ENCODE results near the gene FAM219A. TPM values are rescaled to one million over a fixed set of nuclear protein-coding genes. Genes with fewer than 3 reads are reported as not detected.

Gene FAM219A
- total RNA-seq, 1 donor from 2014 or later: 16.9 TPM

GRCh38 chr9:34493972-34494535, 35.7 kb upstream of the FAM219A start:
- TF ChIP-seq CTCF (IDR thresholded peaks at IDR 0.05): no peak
- H3K4me1 Mint-ChIP-seq: no peaks in the 10 kb centered on the region
- intact Hi-C loops (cut with micrococcal nuclease): no loop called here
- ATAC-seq (ENCODE audit: low read depth) (no peak), DNase-seq (no peak)
- POLR2A ChIA-PET: no interaction called here
- CTCF ChIA-PET: no interaction called here
- H3K4me3 Mint-ChIP-seq: no peak overlapping the region
- H3K9me3 Mint-ChIP-seq: peaks cover 2% of the 10 kb centered on the region
- no peaks in the 10 kb centered on the region for H3K36me3 Mint-ChIP-seq (ENCODE audit: low read depth)
- no peak overlapping the region for H3K27ac Mint-ChIP-seq
- H3K27me3 Mint-ChIP-seq: peaks cover 22% of the 10 kb centered on the region

GRCh38 chr9:34492051-34492450, 33.7 kb upstream of the FAM219A start:
- no peak for ATAC-seq (ENCODE audit: low read depth)
- no peak for TF ChIP-seq CTCF (IDR thresholded peaks at IDR 0.05)
- intact Hi-C loops (cut with micrococcal nuclease): no loop called here
- no peaks in the 10 kb centered on the region for H3K4me1 Mint-ChIP-seq
- no peak for DNase-seq
- POLR2A ChIA-PET: no interaction called here
- CTCF ChIA-PET: interaction anchor here (1.1 kb wide), 1 partner anchor 10 kb away, joined by 4 read pairs; no protein-coding TSS in a partner anchor
- no peak overlapping the region for H3K27ac Mint-ChIP-seq
- H3K27me3 Mint-ChIP-seq: peaks cover 26% of the 10 kb centered on the region
- H3K9me3 Mint-ChIP-seq: peaks cover 2% of the 10 kb centered on the region
- no peak overlapping the region for H3K4me3 Mint-ChIP-seq
- no peaks in the 10 kb centered on the region for H3K36me3 Mint-ChIP-seq (ENCODE audit: low read depth)

GRCh38 chr9:34491596-34491995, 33.2 kb upstream of the FAM219A start:
- Mint-ChIP-seq H3K36me3 (ENCODE audit: low read depth) (no peaks in the 10 kb centered on the region), H3K4me1 (no peaks in the 10 kb centered on the region), H3K27ac (no peak overlapping the region), H3K4me3 (no peak overlapping the region), H3K9me3 (peaks cover 2% of the 10 kb centered on the region), H3K27me3 (peaks cover 28% of the 10 kb centered on the region)
- CTCF ChIA-PET: no interaction called here
- POLR2A ChIA-PET: no interaction called here
- ATAC-seq (ENCODE audit: low read depth): no peak
- intact Hi-C loops (cut with micrococcal nuclease): no loop called here
- no peak for TF ChIP-seq CTCF (IDR thresholded peaks at IDR 0.05)
- DNase-seq: no peak

GRCh38 chr9:34490760-34491159, 32.4 kb upstream of the FAM219A start:
- intact Hi-C loops (cut with micrococcal nuclease): no loop called here
- no peak for TF ChIP-seq CTCF (IDR thresholded peaks at IDR 0.05)
- no peak overlapping the region for H3K4me3 Mint-ChIP-seq
- no peaks in the 10 kb centered on the region for H3K36me3 Mint-ChIP-seq (ENCODE audit: low read depth)
- ATAC-seq (ENCODE audit: low read depth) (no peak), DNase-seq (no peak)
- H3K4me1 Mint-ChIP-seq: no peaks in the 10 kb centered on the region
- peaks cover 29% of the 10 kb centered on the region for H3K27me3 Mint-ChIP-seq
- ChIA-PET POLR2A (no interaction called here), CTCF (interaction anchor here (1.1 to 1.6 kb wide), 2 partner anchors 87 to 113 kb away, joined by 3 read pairs; no protein-coding TSS in a partner anchor)
- no peak overlapping the region for H3K27ac Mint-ChIP-seq
- peaks cover 2% of the 10 kb centered on the region for H3K9me3 Mint-ChIP-seq

GRCh38 chr9:34490360-34490759, 32.0 kb upstream of the FAM219A start:
- TF ChIP-seq CTCF (IDR thresholded peaks at IDR 0.05): no peak
- H3K36me3 Mint-ChIP-seq (ENCODE audit: low read depth): no peaks in the 10 kb centered on the region
- ChIA-PET POLR2A (no interaction called here), CTCF (interaction anchor here (1.1 to 1.6 kb wide), 2 partner anchors 86 to 113 kb away, joined by 3 read pairs; no protein-coding TSS in a partner anchor)
- H3K4me3 Mint-ChIP-seq: no peak overlapping the region
- H3K4me1 Mint-ChIP-seq: no peaks in the 10 kb centered on the region
- ATAC-seq (ENCODE audit: low read depth) (no peak), DNase-seq (no peak)
- peaks cover 2% of the 10 kb centered on the region for H3K9me3 Mint-ChIP-seq
- no peak overlapping the region for H3K27ac Mint-ChIP-seq
- intact Hi-C loops (cut with micrococcal nuclease): no loop called here
- H3K27me3 Mint-ChIP-seq: peaks cover 29% of the 10 kb centered on the region
